HG02885 (cell line): Measurements from ENCODE around the gene PRM3.

Experiments
- ATAC-seq: cut with Tn5 transposase; IDR thresholded peaks from one replicate; pipeline ENCODE4 v1.9.1; 2021; ENCODE audit warnings: mild to moderate bottlenecking; ENCODE audit not compliant: unreplicated experiment, poor library complexity

PRM3 gene

GRCh38 chr16:11232302-11232851 lies 41.1 kb downstream of the PRM3 start:
- no peak for ATAC-seq

DNA sequence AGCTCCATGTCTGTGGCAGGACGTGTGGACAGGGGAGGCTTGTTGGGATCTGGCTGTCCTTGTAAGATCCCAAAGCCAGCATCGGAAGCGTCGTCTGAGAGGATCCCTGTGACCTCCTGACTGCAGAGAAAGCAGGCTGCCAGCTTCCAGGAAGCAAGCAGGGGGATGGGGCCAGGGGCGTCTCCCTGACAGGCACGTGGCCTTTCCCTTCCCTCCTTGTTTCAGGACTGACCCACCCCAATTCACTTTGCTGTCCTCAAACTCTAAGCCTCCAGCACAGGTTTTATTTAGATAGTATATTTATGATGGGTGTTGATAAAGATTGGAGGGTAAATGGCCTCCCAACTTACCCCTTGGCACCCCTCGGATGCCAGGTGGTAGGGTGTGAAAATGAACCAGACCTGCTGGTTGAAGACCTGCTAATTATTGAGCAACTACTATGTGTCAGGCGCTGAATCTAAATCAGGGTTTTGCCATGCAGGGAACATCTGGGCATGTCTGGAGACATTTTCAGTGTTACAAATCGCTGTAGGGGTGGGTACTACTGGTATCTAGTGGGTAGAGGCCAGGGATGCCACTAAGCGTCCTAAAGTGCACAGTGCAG lies 42.0 kb downstream of the PRM3 start:
- no peak for ATAC-seq

GRCh38 chr16:11229906-11230305 lies 43.5 kb downstream of the PRM3 start:
- no peak for ATAC-seq

- no peak for ATAC-seq
Measured at GRCh38 chr16:11229432-11229831, 44.0 kb downstream of the PRM3 start.

GRCh38 chr16:11225677-11226549 lies 47.5 kb downstream of the PRM3 start:
- no peak for ATAC-seq

DNA sequence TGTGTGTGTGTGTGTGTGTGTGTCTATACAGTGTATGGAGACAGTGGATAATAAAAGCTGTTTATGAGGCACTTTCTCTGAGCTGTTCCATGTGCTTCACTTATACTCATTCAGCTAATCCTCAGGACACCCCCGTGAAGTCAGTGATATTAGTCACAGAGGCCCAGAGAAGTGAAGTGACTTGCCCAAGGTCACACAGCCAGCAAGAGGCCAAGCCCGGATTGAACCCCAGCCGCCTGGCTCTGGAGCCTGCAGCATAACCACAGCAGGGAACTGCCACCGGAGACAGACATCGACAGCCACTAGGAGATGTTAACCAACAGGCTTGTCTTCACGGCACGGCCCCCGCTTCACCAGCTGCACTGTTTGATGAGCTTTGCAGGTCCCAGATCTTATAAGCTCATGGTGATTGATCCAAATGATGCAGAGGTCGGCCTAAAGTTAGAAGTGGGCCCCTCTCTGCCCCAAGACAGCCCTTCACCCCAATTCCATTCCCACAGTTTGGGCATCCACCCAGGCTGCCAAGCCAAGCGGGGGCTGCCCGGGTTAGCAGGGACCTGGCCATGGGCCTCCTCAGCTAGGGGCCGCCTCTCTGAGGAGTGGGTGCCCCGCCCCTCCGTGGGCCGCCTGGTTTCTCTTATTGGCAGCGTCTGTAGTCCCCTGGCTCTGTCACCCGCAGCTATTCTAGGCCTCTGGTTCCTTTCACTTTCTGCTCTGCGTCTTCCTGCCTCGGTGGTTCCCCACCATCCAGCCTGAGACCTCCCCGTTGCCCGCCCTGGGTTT lies 48.3 kb downstream of the PRM3 start:
- ATAC-seq, result peak; percentile 91

GRCh38 chr16:11224096-11224893 lies 49.1 kb downstream of the PRM3 start:
- peak; percentile 40 for ATAC-seq
